GM23338 (cell line): ENCODE measurements around the gene ISG15. TPM values are rescaled to one million over a fixed set of nuclear protein-coding genes. Genes with fewer than 3 reads are reported as not detected.
A peak's percentile ranks its signal among the peaks of the same experiment; 100 is the strongest.

Source experiments
- ATAC-seq: fragments of 200-7000 bp; cut with Tn5 transposase; 3 replicates; pipeline ENCODE4 v1.9.1; 2020
- DNase-seq: peaks from one replicate; pipeline ENCODE4 v3.0.0-alpha.2; 2015; ENCODE audit warnings: low spot score
- H2AFZ ChIP-seq: fragments of 200-600 bp; sonication (generic); 2 replicates; pipeline ENCODE4 v1.8.0; 2016; ENCODE audit warnings: antibody characterized with exemption, mild to moderate bottlenecking, moderate library complexity
- H3F3A ChIP-seq: fragments of 200-600 bp; sonication (generic); replicated peaks from 2 replicates; pipeline ENCODE4 v1.8.0; 2017; ENCODE audit warnings: antibody characterized with exemption, mixed run types, low read depth
- H3K27ac ChIP-seq: fragments of 200-600 bp; sonication (generic); 2 replicates; pipeline ENCODE4 v1.6.1; 2016; ENCODE audit warnings: low read depth
- H3K27me3 ChIP-seq: fragments of 200-600 bp; sonication (generic); 2 replicates; pipeline ENCODE4 v1.8.0; 2016; ENCODE audit warnings: mild to moderate bottlenecking, mixed run types, moderate library complexity; ENCODE audit not compliant: insufficient read depth
- H3K36me3 ChIP-seq: fragments of 200-600 bp; sonication (generic); 2 replicates; pipeline ENCODE4 v1.8.0; 2016; ENCODE audit warnings: mild to moderate bottlenecking; ENCODE audit not compliant: insufficient read depth
- H3K4me1 ChIP-seq: fragments of 200-600 bp; sonication (generic); 2 replicates; pipeline ENCODE4 v1.8.0; 2016; ENCODE audit warnings: mild to moderate bottlenecking, moderate library complexity; ENCODE audit not compliant: insufficient read depth
- H3K4me2 ChIP-seq: fragments of 200-600 bp; sonication (generic); 2 replicates; pipeline ENCODE4 v1.7.1; 2017; ENCODE audit warnings: mixed run types
- H3K4me3 ChIP-seq: fragments of 200-600 bp; sonication (generic); 2 replicates; pipeline ENCODE4 v1.6.1; 2016; ENCODE audit warnings: mixed run types
- H3K79me2 ChIP-seq: fragments of 200-600 bp; sonication (generic); replicated peaks from 2 replicates; pipeline ENCODE4 v1.8.0; 2017; ENCODE audit warnings: mild to moderate bottlenecking; ENCODE audit not compliant: insufficient read depth
- H3K9me2 ChIP-seq: fragments of 200-600 bp; sonication (generic); 2 replicates; pipeline ENCODE4 v1.8.0; 2017; ENCODE audit not compliant: insufficient read depth
- H4K20me1 ChIP-seq: fragments of 200-600 bp; sonication (generic); replicated peaks from 2 replicates; pipeline ENCODE4 v1.8.0; 2017; ENCODE audit warnings: mild to moderate bottlenecking; ENCODE audit not compliant: insufficient read depth
- H3K27ac Mint-ChIP-seq: 2 replicates; pipeline ENCODE4 v1.8.0; 2020; ENCODE audit warnings: inconsistent platforms, mild to moderate bottlenecking, moderate library complexity, mixed read lengths
- H3K27me3 Mint-ChIP-seq: 3 replicates; pipeline ENCODE4 v1.8.0; 2022; ENCODE audit warnings: low read depth, mild to moderate bottlenecking, moderate library complexity, mixed read lengths, inconsistent platforms; ENCODE audit not compliant: insufficient read depth, poor library complexity
- H3K36me3 Mint-ChIP-seq: 3 replicates; pipeline ENCODE4 v1.8.0; 2021; ENCODE audit warnings: low read depth, mild to moderate bottlenecking, inconsistent platforms, moderate library complexity, mixed read lengths
- H3K4me1 Mint-ChIP-seq: 3 replicates; pipeline ENCODE4 v1.8.0; 2020; ENCODE audit warnings: mild to moderate bottlenecking, inconsistent platforms, mixed read lengths
- H3K4me3 Mint-ChIP-seq: 3 replicates; pipeline ENCODE4 v1.8.0; 2021; ENCODE audit warnings: moderate library complexity, mild to moderate bottlenecking, inconsistent platforms, mixed read lengths
- H3K9me3 Mint-ChIP-seq: 3 replicates; pipeline ENCODE4 v1.8.0; 2020; ENCODE audit warnings: moderate library complexity, mild to moderate bottlenecking, inconsistent platforms, mixed read lengths
- CREB1 ChIP-seq: fragments of 250-450 bp; sonication (Bioruptor Pico); IDR thresholded peaks from 2 replicates; pipeline ENCODE4 v1.5.0; 2020; ENCODE audit warnings: low read depth, mild to moderate bottlenecking, moderate library complexity
- CTCF ChIP-seq, 2 experiments: fragments of 200-600 bp in 1 of 2; sonication (generic) in 1 of 2; conservative IDR thresholded peaks; 2 replicates each; pipeline versions ENCODE4 v1.5.1 to v1.6.1; 2016 to 2017; ENCODE audit warnings: antibody characterized with exemption in 2 of 2, low read depth in 2 of 2, mild to moderate bottlenecking in 2 of 2, moderate library complexity in 1 of 2
- ETS1 ChIP-seq: IDR thresholded peaks from 2 replicates; pipeline ENCODE4 v1.6.1; 2016; ENCODE audit warnings: antibody characterized with exemption
- EZH2 ChIP-seq: fragments of 200-600 bp; sonication (generic); IDR thresholded peaks from one replicate; pipeline ENCODE4 v1.8.0; 2017; ENCODE audit warnings: antibody characterized with exemption, mild to moderate bottlenecking, low read depth; ENCODE audit not compliant: unreplicated experiment
- EZH2phosphoT487 ChIP-seq: fragments of 200-600 bp; sonication (generic); IDR thresholded peaks from one replicate; pipeline ENCODE4 v1.8.1; 2018; ENCODE audit warnings: antibody characterized with exemption; ENCODE audit not compliant: unreplicated experiment
- JUNB ChIP-seq: IDR thresholded peaks from one replicate; pipeline ENCODE4 v1.6.1; 2016; ENCODE audit warnings: antibody characterized with exemption; ENCODE audit not compliant: unreplicated experiment
- NANOG ChIP-seq: IDR thresholded peaks from 2 replicates; pipeline ENCODE4 v1.6.1; 2016; ENCODE audit warnings: antibody characterized with exemption, borderline replicate concordance
- POLR2AphosphoS5 ChIP-seq: IDR thresholded peaks from 2 replicates; pipeline ENCODE4 v1.6.1; 2016; ENCODE audit warnings: antibody characterized with exemption, low read depth
- STAT1 ChIP-seq: IDR thresholded peaks from one replicate; pipeline ENCODE4 v1.6.1; 2016; ENCODE audit warnings: antibody characterized with exemption; ENCODE audit not compliant: unreplicated experiment
- ZNF114 ChIP-seq: fragments of 250-450 bp; sonication (Bioruptor Pico); IDR thresholded peaks from 2 replicates; pipeline ENCODE4 v1.5.0; 2020; ENCODE audit warnings: mild to moderate bottlenecking, moderate library complexity
- ZNF331 ChIP-seq: fragments of 250-450 bp; sonication (Bioruptor Pico); IDR thresholded peaks from 2 replicates; pipeline ENCODE4 v1.5.0; 2020; ENCODE audit warnings: low read depth, mild to moderate bottlenecking, moderate library complexity
- ZNF462 ChIP-seq: fragments of 250-450 bp; sonication (Bioruptor Pico); IDR thresholded peaks from 2 replicates; pipeline ENCODE4 v1.5.0; 2020; ENCODE audit warnings: mild to moderate bottlenecking, moderate library complexity
- polyA plus RNA-seq: library from polyadenylated mRNA; unstranded; fragments of >200 nt; fragmentation: Nextera tagmentation; extraction: Ambion mirVana; gene quantifications from 2 replicates; pipeline ENCODE4 v1.2.1, GENCODE V29; 2016
- total RNA-seq: library from RNA; depleted of rRNA; stranded (reverse); fragments of >200 nt; shearing (Covaris generic); gene quantifications from 2 replicates; pipeline ENCODE4 v1.2.3, GENCODE V29; 2014

The ISG15 gene
- total and polyA plus RNA-seq, 2 experiments from 2014 or later = 52.9 to 101 TPM

- TF ChIP-seq ZNF462 (CRISPR knock-in tag) = no peak
These were observed 10.4 kb downstream of the ISG15 start (continued) for GRCh38 chr1:1023700-1024099.

- H3K79me2 ChIP-seq = 0 out of 2 replicates have a peak, but pooled peaks cover 5% of the 10 kb centered on the region
- H4K20me1 ChIP-seq = peaks cover 4% of the 10 kb centered on the region; the same call in 1 of the 2 replicates
- H3K27me3 ChIP-seq = no peaks in the 10 kb centered on the region; the same call in 1 of the 2 replicates
- no peak for ATAC-seq
- peak overlapping the region; percentile 71 for H3K4me2 ChIP-seq
- no peak overlapping the region for H2AFZ ChIP-seq
- Mint-ChIP-seq H3K36me3 (peaks cover 20% of the 10 kb centered on the region), H3K27me3 (peaks cover 14% of the 10 kb centered on the region), H3K4me1 (peaks cover 34% of the 10 kb centered on the region), H3K4me3 (no peak overlapping the region; the same call in 2 of the 3 replicates), H3K27ac (no peak overlapping the region), H3K9me3 (no peaks in the 10 kb centered on the region)
- H3K9me2 ChIP-seq = no peaks in the 10 kb centered on the region
- H3F3A ChIP-seq = no peaks in the 10 kb centered on the region
- H3K36me3 ChIP-seq = no peaks in the 10 kb centered on the region
- DNase-seq = no peak
- peak overlapping the region; percentile 43; the same call in 1 of the 2 replicates for H3K4me3 ChIP-seq
- peaks cover 47% of the 10 kb centered on the region for H3K4me1 ChIP-seq
- no peak overlapping the region for H3K27ac ChIP-seq
- no peak for TF ChIP-seq EZH2
- no peak for TF ChIP-seq POLR2AphosphoS5
- no peak for TF ChIP-seq ETS1
- TF ChIP-seq JUNB = no peak
- TF ChIP-seq ZNF114 (CRISPR knock-in tag) = no peak
- TF ChIP-seq CREB1 (CRISPR knock-in tag) = no peak
- TF ChIP-seq STAT1 = no peak
- no peak for TF ChIP-seq CTCF (conservative IDR thresholded peaks at IDR 0.05; ENCODE audit: low read depth in 2 of 2)
- TF ChIP-seq NANOG = no peak
- no peak for TF ChIP-seq EZH2phosphoT487
- TF ChIP-seq ZNF331 = no peak
These were observed 11.0 kb downstream of the ISG15 start for GRCh38 chr1:1024149-1024770.
